ENCODE data around the gene CHPT1.

GRCh38 chr12:101653030-101653429 is 44.4 kb upstream of the CHPT1 start:
- TF ChIP-seq CTCF (IDR thresholded peaks at IDR 0.05; ENCODE audit: borderline replicate concordance, extremely low read depth, low read length, poor library complexity, severe bottlenecking) (no peak), EZH2 (IDR thresholded peaks at IDR 0.05; ENCODE audit: borderline replicate concordance, low read depth, low read length, severe bottlenecking) (no peak)

Measured in DND-41 (cell line).